HEK293 (cell line): ENCODE measurements around the gene CDH7.

Experiments
- GLI2 ChIP-seq: fragments of 450-650 bp; formaldehyde crosslinking; IDR thresholded peaks from 2 replicates; pipeline ENCODE4; 2017; ENCODE audit warnings: missing biosample characterization, missing genetic modification characterization, low read depth, borderline replicate concordance
- GLIS2 ChIP-seq: fragments of 450-650 bp; formaldehyde crosslinking; IDR thresholded peaks from 2 replicates; pipeline ENCODE4 v1.5.1; 2016; ENCODE audit warnings: missing biosample characterization, missing genetic modification characterization
- KLF10 ChIP-seq: fragments of 450-650 bp; IDR thresholded peaks from 2 replicates; pipeline ENCODE4 v1.5.1; 2018; ENCODE audit warnings: missing biosample characterization, mild to moderate bottlenecking, missing genetic modification characterization
- KLF16 ChIP-seq: fragments of 450-650 bp; formaldehyde crosslinking; IDR thresholded peaks from 2 replicates; pipeline ENCODE4 v1.5.1; 2017; ENCODE audit warnings: missing biosample characterization, missing genetic modification characterization
- MZF1 ChIP-seq: fragments of 450-650 bp; formaldehyde crosslinking; IDR thresholded peaks from 2 replicates; pipeline ENCODE4 v1.5.1; 2017; ENCODE audit warnings: missing biosample characterization, missing genetic modification characterization, borderline replicate concordance
- OVOL3 ChIP-seq: fragments of 450-650 bp; formaldehyde crosslinking; IDR thresholded peaks from 2 replicates; pipeline ENCODE4 v1.5.1; 2016; ENCODE audit warnings: missing biosample characterization, missing genetic modification characterization
- SCRT1 ChIP-seq: fragments of 450-650 bp; formaldehyde crosslinking; IDR thresholded peaks from 2 replicates; pipeline ENCODE4 v1.5.1; 2016; ENCODE audit warnings: missing biosample characterization, missing genetic modification characterization, borderline replicate concordance
- SETDB1 ChIP-seq: IDR thresholded peaks from one replicate; pipeline ENCODE4 v1.6.1; 2017; ENCODE audit warnings: mild to moderate bottlenecking, low read length, moderate library complexity, mixed read lengths; ENCODE audit not compliant: insufficient read length
- TRIM28 ChIP-seq: IDR thresholded peaks from 2 replicates; pipeline ENCODE4 v1.6.1; 2011; ENCODE audit warnings: low read length, control low read depth, borderline replicate concordance
- WT1 ChIP-seq: fragments of 450-650 bp; formaldehyde crosslinking; IDR thresholded peaks from 2 replicates; pipeline ENCODE4 v1.5.1; 2016; ENCODE audit warnings: missing biosample characterization, missing genetic modification characterization
- YY1 ChIP-seq: fragments of 450-650 bp; formaldehyde crosslinking; IDR thresholded peaks from 2 replicates; pipeline ENCODE4 v1.5.1; 2018; ENCODE audit warnings: missing biosample characterization, missing genetic modification characterization
- ZEB2 ChIP-seq: fragments of 450-650 bp; formaldehyde crosslinking; IDR thresholded peaks from 2 replicates; pipeline ENCODE4 v1.5.1; 2016; ENCODE audit warnings: missing biosample characterization, missing genetic modification characterization
- ZIC2 ChIP-seq: fragments of 450-650 bp; formaldehyde crosslinking; IDR thresholded peaks from 2 replicates; pipeline ENCODE4 v1.5.1; 2016; ENCODE audit warnings: missing biosample characterization, missing genetic modification characterization
- ZNF121 ChIP-seq: fragments of 450-650 bp; formaldehyde crosslinking; IDR thresholded peaks from 2 replicates; pipeline ENCODE4 v1.5.1; 2016; ENCODE audit warnings: missing biosample characterization, missing genetic modification characterization
- ZNF133 ChIP-seq: fragments of 450-650 bp; formaldehyde crosslinking; IDR thresholded peaks from 2 replicates; pipeline ENCODE4 v1.5.1; 2016; ENCODE audit warnings: missing biosample characterization, missing genetic modification characterization
- ZNF138 ChIP-seq: fragments of 450-650 bp; formaldehyde crosslinking; IDR thresholded peaks from 2 replicates; pipeline ENCODE4 v1.5.1; 2016; ENCODE audit warnings: missing biosample characterization, missing genetic modification characterization, borderline replicate concordance
- ZNF146 ChIP-seq: fragments of 450-650 bp; formaldehyde crosslinking; IDR thresholded peaks from 2 replicates; pipeline ENCODE4 v1.5.1; 2016; ENCODE audit warnings: missing biosample characterization, missing genetic modification characterization
- ZNF157 ChIP-seq: fragments of 450-650 bp; formaldehyde crosslinking; IDR thresholded peaks from 2 replicates; pipeline ENCODE4 v1.5.1; 2016; ENCODE audit warnings: missing biosample characterization, missing genetic modification characterization
- ZNF175 ChIP-seq: fragments of 450-650 bp; formaldehyde crosslinking; IDR thresholded peaks from 2 replicates; pipeline ENCODE4 v1.5.1; 2016; ENCODE audit warnings: missing biosample characterization, missing genetic modification characterization
- ZNF221 ChIP-seq: fragments of 450-650 bp; formaldehyde crosslinking; IDR thresholded peaks from 2 replicates; pipeline ENCODE4 v1.5.1; 2017; ENCODE audit warnings: missing biosample characterization, missing genetic modification characterization, borderline replicate concordance
- ZNF223 ChIP-seq: fragments of 450-650 bp; formaldehyde crosslinking; IDR thresholded peaks from 2 replicates; pipeline ENCODE4 v1.5.1; 2016; ENCODE audit warnings: missing biosample characterization, missing genetic modification characterization
- ZNF274 ChIP-seq, 2 experiments: fragments of 200-500 bp in 1 of 2; fragments of 450-650 bp in 1 of 2; sonication (Bioruptor generic) in 1 of 2; formaldehyde crosslinking in 1 of 2; IDR thresholded peaks; 2 replicates each; pipeline versions ENCODE4 v1.5.1 to v1.6.1; 2014 to 2016; ENCODE audit warnings: borderline replicate concordance in 1 of 2, inconsistent platforms in 1 of 2, low read length in 1 of 2, missing biosample characterization in 1 of 2, missing genetic modification characterization in 1 of 2
- ZNF391 ChIP-seq: fragments of 450-650 bp; formaldehyde crosslinking; IDR thresholded peaks from 2 replicates; pipeline ENCODE4 v1.5.1; 2016; ENCODE audit warnings: low read depth, missing biosample characterization, missing genetic modification characterization, borderline replicate concordance
- ZNF610 ChIP-seq: fragments of 450-650 bp; formaldehyde crosslinking; IDR thresholded peaks from 2 replicates; pipeline ENCODE4 v1.5.1; 2016; ENCODE audit warnings: missing biosample characterization, missing genetic modification characterization, borderline replicate concordance
- ZNF624 ChIP-seq: fragments of 450-650 bp; formaldehyde crosslinking; IDR thresholded peaks from 2 replicates; pipeline ENCODE4 v1.5.1; 2017; ENCODE audit warnings: missing biosample characterization, missing genetic modification characterization
- ZNF660 ChIP-seq: fragments of 450-650 bp; IDR thresholded peaks from 2 replicates; pipeline ENCODE4 v1.5.1; 2018; ENCODE audit warnings: missing biosample characterization, mild to moderate bottlenecking, missing genetic modification characterization
- ZNF837 ChIP-seq: fragments of 450-650 bp; formaldehyde crosslinking; IDR thresholded peaks from 2 replicates; pipeline ENCODE4 v1.5.1; 2016; ENCODE audit warnings: missing biosample characterization, missing genetic modification characterization
- TF ChIP-seq, protein P1 (sequence below): fragments of 450-650 bp; IDR thresholded peaks from 2 replicates; pipeline ENCODE4 v1.5.1; 2018; ENCODE audit warnings: missing biosample characterization, mild to moderate bottlenecking, missing genetic modification characterization
- TF ChIP-seq, protein P2 (sequence below): fragments of 450-650 bp; formaldehyde crosslinking; IDR thresholded peaks from 2 replicates; pipeline ENCODE4 v1.5.1; 2016; ENCODE audit warnings: missing biosample characterization, missing genetic modification characterization, borderline replicate concordance
- TF ChIP-seq, protein P3 (sequence below): fragments of 450-650 bp; formaldehyde crosslinking; IDR thresholded peaks from 2 replicates; pipeline ENCODE4 v1.5.1; 2016; ENCODE audit warnings: missing biosample characterization, missing genetic modification characterization
- TF ChIP-seq, protein P4 (sequence below): fragments of 450-650 bp; formaldehyde crosslinking; IDR thresholded peaks from 2 replicates; pipeline ENCODE4 v1.5.1; 2016; ENCODE audit warnings: missing biosample characterization, missing genetic modification characterization
- TF ChIP-seq, protein P5 (sequence below): fragments of 450-650 bp; formaldehyde crosslinking; IDR thresholded peaks from 2 replicates; pipeline ENCODE4 v1.5.1; 2017; ENCODE audit warnings: missing biosample characterization, missing genetic modification characterization

Gene CDH7

DNA sequence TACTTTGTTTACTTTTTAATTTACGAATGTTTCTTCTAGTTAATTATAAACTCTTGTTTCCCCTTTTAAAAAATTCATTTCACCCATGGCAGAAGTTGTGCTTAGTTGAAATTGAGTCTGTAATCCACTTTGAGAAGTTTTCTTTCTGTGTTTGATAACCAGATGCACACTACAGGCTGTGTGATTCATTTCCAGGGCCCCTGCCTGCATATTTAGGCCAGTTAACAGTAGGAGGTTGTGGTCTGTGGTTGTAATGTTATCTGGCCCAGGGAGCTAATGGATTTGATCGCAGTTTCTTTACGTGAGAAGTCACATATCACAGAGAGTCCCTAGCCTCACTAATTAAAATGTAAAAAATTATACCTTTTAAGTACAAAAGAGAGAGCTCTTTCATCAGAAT lies 3.3 kb downstream of the CDH7 start (continued):
- TF ChIP-seq, protein P1, sequence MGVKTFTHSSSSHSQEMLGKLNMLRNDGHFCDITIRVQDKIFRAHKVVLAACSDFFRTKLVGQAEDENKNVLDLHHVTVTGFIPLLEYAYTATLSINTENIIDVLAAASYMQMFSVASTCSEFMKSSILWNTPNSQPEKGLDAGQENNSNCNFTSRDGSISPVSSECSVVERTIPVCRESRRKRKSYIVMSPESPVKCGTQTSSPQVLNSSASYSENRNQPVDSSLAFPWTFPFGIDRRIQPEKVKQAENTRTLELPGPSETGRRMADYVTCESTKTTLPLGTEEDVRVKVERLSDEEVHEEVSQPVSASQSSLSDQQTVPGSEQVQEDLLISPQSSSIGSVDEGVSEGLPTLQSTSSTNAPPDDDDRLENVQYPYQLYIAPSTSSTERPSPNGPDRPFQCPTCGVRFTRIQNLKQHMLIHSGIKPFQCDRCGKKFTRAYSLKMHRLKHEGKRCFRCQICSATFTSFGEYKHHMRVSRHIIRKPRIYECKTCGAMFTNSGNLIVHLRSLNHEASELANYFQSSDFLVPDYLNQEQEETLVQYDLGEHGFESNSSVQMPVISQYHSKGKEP: peak; percentile 78
- TF ChIP-seq GLI2 (peak; percentile 77), OVOL3 (tag by site-specific recombination) (peak; percentile 71; the same call in 1 of the 2 replicates), ZNF274 (IDR thresholded peaks at IDR 0.05; ENCODE audit: low read length) (no peak), ZNF274 (tag by site-specific recombination; IDR thresholded peaks at IDR 0.05; ENCODE audit: borderline replicate concordance) (no peak), ZNF121 (no peak), SETDB1 (no peak), SCRT1 (tag by site-specific recombination) (0 out of 2 replicates have a peak, but pooled peaks have one; percentile 27), ZIC2 (peak; percentile 82), GLIS2 (tag by site-specific recombination) (no peak), MZF1 (tag by site-specific recombination) (no peak), ZNF133 (no peak), WT1 (peak; percentile 78), ZNF221 (tag by site-specific recombination) (no peak), ZNF837 (tag by site-specific recombination) (no peak), YY1 (tag by site-specific recombination) (no peak), ZNF175 (tag by site-specific recombination) (no peak), ZNF610 (tag by site-specific recombination) (no peak), ZNF624 (tag by site-specific recombination) (no peak), KLF16 (tag by site-specific recombination) (no peak), ZNF146 (tag by site-specific recombination) (no peak), ZNF138 (tag by site-specific recombination) (no peak), ZNF660 (peak; percentile 50; the same call in 1 of the 2 replicates), ZNF391 (no peak), TRIM28 (no peak), ZNF223 (tag by site-specific recombination) (no peak), ZEB2 (tag by site-specific recombination) (0 out of 2 replicates have a peak, but pooled peaks have one; percentile 49), ZNF157 (tag by site-specific recombination) (no peak), KLF10 (tag by site-specific recombination) (no peak)
- TF ChIP-seq, protein P2, sequence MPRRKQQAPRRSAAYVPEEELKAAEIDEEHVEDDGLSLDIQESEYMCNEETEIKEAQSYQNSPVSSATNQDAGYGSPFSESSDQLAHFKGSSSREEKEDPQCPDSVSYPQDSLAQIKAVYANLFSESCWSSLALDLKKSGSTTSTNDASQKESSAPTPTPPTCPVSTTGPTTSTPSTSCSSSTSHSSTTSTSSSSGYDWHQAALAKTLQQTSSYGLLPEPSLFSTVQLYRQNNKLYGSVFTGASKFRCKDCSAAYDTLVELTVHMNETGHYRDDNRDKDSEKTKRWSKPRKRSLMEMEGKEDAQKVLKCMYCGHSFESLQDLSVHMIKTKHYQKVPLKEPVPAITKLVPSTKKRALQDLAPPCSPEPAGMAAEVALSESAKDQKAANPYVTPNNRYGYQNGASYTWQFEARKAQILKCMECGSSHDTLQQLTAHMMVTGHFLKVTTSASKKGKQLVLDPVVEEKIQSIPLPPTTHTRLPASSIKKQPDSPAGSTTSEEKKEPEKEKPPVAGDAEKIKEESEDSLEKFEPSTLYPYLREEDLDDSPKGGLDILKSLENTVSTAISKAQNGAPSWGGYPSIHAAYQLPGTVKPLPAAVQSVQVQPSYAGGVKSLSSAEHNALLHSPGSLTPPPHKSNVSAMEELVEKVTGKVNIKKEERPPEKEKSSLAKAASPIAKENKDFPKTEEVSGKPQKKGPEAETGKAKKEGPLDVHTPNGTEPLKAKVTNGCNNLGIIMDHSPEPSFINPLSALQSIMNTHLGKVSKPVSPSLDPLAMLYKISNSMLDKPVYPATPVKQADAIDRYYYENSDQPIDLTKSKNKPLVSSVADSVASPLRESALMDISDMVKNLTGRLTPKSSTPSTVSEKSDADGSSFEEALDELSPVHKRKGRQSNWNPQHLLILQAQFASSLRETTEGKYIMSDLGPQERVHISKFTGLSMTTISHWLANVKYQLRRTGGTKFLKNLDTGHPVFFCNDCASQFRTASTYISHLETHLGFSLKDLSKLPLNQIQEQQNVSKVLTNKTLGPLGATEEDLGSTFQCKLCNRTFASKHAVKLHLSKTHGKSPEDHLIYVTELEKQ: peak; percentile 67; the same call in 1 of the 2 replicates
- TF ChIP-seq, protein P3, sequence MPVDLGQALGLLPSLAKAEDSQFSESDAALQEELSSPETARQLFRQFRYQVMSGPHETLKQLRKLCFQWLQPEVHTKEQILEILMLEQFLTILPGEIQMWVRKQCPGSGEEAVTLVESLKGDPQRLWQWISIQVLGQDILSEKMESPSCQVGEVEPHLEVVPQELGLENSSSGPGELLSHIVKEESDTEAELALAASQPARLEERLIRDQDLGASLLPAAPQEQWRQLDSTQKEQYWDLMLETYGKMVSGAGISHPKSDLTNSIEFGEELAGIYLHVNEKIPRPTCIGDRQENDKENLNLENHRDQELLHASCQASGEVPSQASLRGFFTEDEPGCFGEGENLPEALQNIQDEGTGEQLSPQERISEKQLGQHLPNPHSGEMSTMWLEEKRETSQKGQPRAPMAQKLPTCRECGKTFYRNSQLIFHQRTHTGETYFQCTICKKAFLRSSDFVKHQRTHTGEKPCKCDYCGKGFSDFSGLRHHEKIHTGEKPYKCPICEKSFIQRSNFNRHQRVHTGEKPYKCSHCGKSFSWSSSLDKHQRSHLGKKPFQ (tag by site-specific recombination): peak; percentile 81
- TF ChIP-seq, protein P4, sequence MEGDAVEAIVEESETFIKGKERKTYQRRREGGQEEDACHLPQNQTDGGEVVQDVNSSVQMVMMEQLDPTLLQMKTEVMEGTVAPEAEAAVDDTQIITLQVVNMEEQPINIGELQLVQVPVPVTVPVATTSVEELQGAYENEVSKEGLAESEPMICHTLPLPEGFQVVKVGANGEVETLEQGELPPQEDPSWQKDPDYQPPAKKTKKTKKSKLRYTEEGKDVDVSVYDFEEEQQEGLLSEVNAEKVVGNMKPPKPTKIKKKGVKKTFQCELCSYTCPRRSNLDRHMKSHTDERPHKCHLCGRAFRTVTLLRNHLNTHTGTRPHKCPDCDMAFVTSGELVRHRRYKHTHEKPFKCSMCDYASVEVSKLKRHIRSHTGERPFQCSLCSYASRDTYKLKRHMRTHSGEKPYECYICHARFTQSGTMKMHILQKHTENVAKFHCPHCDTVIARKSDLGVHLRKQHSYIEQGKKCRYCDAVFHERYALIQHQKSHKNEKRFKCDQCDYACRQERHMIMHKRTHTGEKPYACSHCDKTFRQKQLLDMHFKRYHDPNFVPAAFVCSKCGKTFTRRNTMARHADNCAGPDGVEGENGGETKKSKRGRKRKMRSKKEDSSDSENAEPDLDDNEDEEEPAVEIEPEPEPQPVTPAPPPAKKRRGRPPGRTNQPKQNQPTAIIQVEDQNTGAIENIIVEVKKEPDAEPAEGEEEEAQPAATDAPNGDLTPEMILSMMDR (tag by site-specific recombination): no peak
- TF ChIP-seq, protein P5, sequence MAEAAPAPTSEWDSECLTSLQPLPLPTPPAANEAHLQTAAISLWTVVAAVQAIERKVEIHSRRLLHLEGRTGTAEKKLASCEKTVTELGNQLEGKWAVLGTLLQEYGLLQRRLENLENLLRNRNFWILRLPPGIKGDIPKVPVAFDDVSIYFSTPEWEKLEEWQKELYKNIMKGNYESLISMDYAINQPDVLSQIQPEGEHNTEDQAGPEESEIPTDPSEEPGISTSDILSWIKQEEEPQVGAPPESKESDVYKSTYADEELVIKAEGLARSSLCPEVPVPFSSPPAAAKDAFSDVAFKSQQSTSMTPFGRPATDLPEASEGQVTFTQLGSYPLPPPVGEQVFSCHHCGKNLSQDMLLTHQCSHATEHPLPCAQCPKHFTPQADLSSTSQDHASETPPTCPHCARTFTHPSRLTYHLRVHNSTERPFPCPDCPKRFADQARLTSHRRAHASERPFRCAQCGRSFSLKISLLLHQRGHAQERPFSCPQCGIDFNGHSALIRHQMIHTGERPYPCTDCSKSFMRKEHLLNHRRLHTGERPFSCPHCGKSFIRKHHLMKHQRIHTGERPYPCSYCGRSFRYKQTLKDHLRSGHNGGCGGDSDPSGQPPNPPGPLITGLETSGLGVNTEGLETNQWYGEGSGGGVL (tag by site-specific recombination): no peak
